ENCODE results near the gene ARHGEF16.

The ARHGEF16 gene

GRCh38 chr1:3468236-3469103 lies 14.0 kb downstream of the ARHGEF16 start:
- FAIRE-seq, result no peak
- DNase-seq (ENCODE audit: low spot score), result no peak

- no peak for FAIRE-seq
These were observed 14.8 kb downstream of the ARHGEF16 start for GRCh38 chr1:3469104-3469848.

GRCh38 chr1:3469849-3470649 lies 15.6 kb downstream of the ARHGEF16 start:
- no peak for DNase-seq (ENCODE audit: low spot score)
- no peak for FAIRE-seq

More at GRCh38 chr1:3469104-3469848, 14.8 kb downstream of the ARHGEF16 start:
- DNase-seq (ENCODE audit: low spot score), result no peak

- DNase-seq (ENCODE audit: low spot score), result no peak
These were observed 16.3 kb downstream of the ARHGEF16 start for GRCh38 chr1:3470650-3471355.

GRCh38 chr1:3471356-3472087 lies 17.1 kb downstream of the ARHGEF16 start:
- DNase-seq (ENCODE audit: low spot score) (peak; percentile 74), FAIRE-seq (no peak)

More at GRCh38 chr1:3470650-3471355, 16.3 kb downstream of the ARHGEF16 start:
- FAIRE-seq, result no peak

- DNase-seq (ENCODE audit: low spot score) (no peak), FAIRE-seq (no peak)
These were observed 17.8 kb downstream of the ARHGEF16 start for GRCh38 chr1:3472088-3472850.

- FAIRE-seq, result no peak
- DNase-seq (ENCODE audit: low spot score), result no peak
These were observed 18.4 kb downstream of the ARHGEF16 start for GRCh38 chr1:3472906-3473305.

- peak; percentile 82 for DNase-seq (ENCODE audit: low spot score)
- FAIRE-seq, result peak; percentile 74
These were observed 18.9 kb downstream of the ARHGEF16 start for GRCh38 chr1:3473381-3473844.

GRCh38 chr1:3474016-3474415 lies 19.6 kb downstream of the ARHGEF16 start:
- no peak for FAIRE-seq
- DNase-seq (ENCODE audit: low spot score), result no peak

GRCh38 chr1:3474421-3474820 lies 20.0 kb downstream of the ARHGEF16 start:
- FAIRE-seq (no peak), DNase-seq (ENCODE audit: low spot score) (no peak)

- no peak for DNase-seq (ENCODE audit: low spot score)
These were observed 21.5 kb downstream of the ARHGEF16 start for GRCh38 chr1:3475839-3476573.

GRCh38 chr1:3476666-3477065 lies 22.2 kb downstream of the ARHGEF16 start:
- DNase-seq (ENCODE audit: low spot score), result no peak
- FAIRE-seq, result no peak

More at GRCh38 chr1:3475839-3476573, 21.5 kb downstream of the ARHGEF16 start:
- no peak for FAIRE-seq

GRCh38 chr1:3477241-3477995 lies 23.0 kb downstream of the ARHGEF16 start:
- FAIRE-seq, result no peak
- no peak for DNase-seq (ENCODE audit: low spot score)

- FAIRE-seq, result no peak
- DNase-seq (ENCODE audit: low spot score), result no peak
These were observed 23.7 kb downstream of the ARHGEF16 start for GRCh38 chr1:3478187-3478586.

GRCh38 chr1:3479511-3480368 lies 25.3 kb downstream of the ARHGEF16 start:
- FAIRE-seq (no peak), DNase-seq (ENCODE audit: low spot score) (no peak)

- DNase-seq (ENCODE audit: low spot score) (no peak), FAIRE-seq (no peak)
These were observed 25.9 kb downstream of the ARHGEF16 start for GRCh38 chr1:3480369-3480719.

GRCh38 chr1:3481046-3481445 lies 26.6 kb downstream of the ARHGEF16 start:
- DNase-seq (ENCODE audit: low spot score) (no peak), FAIRE-seq (no peak)
